GM21528 (cell line): Measurements from ENCODE around the gene C10orf67.

Source experiments
- ATAC-seq: cut with Tn5 transposase; IDR thresholded peaks from one replicate; pipeline ENCODE4 v1.9.1; 2021; ENCODE audit warnings: mild to moderate bottlenecking, moderate library complexity; ENCODE audit not compliant: unreplicated experiment, low FRiP score

C10orf67 gene

DNA sequence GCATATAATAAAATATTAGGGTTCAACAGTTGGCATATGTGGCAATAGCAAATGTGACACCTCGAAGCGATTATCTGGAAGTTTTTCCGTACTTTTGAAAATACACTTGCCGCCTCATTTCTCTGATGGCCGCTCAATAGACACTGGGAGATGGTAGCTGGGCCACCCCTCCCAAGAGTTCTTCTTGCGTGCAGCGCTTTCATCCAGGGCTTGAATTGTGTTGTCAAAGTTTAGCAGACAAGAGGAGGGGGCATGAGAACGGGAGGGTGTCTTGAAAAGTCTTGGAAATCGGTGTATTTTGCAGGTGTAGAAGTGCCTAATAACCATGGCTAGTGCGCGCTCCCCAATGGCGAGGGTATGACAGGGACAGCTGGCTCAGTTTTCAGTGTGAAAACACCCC, 144.0 kb downstream of the C10orf67 start:
- ATAC-seq = no peak

DNA sequence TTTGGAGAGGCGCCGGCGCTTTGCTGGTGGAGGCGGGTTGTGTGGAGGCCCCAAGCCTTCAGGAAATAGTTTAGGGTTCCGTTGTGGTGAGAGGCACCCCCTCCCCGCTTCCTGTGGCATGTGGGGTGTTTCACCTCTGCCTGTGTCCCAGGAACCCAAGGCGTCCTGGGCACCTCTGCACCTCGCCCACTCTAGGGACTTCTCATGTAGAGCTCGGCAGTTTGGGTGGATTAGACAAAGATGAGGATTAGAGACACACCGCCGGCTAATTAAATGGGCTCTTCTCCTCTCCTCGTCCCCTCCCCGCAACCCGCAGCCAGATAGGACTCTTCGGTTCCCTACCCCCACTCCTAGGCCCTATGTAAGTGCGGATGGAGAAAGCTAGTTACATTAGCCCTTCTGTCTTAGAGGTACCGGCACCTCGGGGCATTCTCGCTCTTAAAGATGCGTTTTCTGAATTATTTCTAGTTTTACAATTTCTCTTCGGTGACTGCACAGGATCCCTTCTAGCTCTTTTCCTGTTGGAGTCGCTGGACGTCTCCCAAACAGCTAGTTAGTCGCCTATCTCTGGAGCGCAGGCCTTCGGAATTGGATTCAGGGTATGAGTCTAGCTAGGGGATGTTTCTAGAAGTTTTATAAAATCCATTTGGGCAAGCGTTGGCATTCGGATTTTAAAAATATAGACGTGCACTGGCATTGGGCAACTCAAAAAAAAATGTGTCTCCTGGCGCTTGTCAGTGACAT, 144.7 kb downstream of the C10orf67 start:
- ATAC-seq = no peak

DNA sequence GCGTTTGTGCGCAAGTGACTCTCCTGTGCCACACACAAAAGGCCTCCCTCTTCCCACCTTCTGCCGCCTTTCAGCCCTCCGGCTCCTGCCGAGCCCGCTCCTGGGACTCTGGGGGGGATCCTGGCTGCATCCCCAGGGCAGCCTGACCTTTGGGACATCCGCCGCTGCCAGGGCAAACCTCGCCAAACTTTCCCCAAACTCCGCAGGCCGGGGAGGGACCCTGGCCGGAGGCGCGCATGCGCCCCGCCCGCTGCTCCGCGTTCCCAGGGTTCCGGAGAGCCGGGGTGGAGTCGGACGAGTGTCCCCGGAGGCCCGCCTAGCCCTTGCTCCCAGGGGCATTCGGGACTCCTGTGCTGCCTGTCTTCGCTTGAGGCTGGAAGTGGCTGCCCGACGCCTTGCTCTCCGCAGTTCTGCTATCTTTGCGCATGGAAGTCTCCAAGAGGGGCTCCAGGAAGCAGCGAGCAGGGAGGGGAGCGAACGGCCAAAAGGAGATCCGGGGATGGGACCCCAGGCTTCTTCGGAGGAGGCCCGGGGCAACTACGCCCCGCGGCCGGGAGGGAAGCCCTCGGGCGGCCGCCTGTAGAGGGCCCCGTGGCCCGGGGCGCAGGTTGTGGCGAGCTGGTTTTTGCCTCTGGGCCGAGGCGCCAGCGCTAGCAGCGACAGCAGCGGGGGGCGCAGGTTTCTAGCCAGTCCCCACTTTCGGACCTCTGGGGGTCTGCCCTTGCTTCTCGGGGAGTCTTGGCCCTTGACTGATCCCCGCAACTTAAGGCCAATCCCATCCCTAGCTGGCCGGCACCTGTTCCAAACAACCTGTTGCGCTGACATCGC, 145.4 kb downstream of the C10orf67 start:
- ATAC-seq = no peak

DNA sequence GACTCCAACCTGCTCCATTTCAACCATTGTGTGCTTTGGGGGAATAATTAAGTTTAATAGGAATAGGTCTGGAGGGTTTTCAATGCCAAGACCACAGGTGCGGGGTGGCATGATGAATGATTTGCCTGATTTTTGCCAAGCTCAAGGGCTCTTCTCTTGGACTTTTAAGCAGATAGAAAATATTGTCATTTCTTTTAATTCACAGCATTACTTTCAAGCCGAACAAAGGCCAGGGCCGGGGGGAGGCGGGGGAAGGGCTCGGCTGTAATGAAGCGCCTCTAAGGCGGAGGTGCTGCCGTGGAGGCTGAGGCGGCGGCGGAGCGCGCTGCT, 146.0 kb downstream of the C10orf67 start:
- no peak for ATAC-seq

DNA sequence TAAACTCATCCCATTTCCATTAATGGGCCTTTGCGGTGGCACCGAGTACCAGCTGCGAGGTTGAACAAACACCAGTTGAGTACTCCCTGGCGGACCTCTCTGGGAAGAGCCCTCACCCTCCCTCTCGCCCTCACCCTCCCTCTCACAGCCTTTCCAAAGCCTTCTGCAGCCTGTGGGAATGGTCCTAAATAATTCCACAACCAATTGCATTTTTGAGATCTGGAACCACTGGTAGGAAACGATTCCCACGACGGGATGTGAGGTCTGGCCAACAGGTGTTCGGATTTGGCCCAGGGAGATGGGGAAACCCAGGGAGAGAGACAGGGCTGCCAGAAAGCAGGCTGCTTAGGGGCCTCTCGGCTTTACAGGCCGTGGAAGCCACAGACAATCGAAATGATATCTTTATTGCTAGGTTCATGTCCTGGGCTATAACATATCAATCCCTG, 147.2 kb downstream of the C10orf67 start:
- no peak for ATAC-seq

DNA sequence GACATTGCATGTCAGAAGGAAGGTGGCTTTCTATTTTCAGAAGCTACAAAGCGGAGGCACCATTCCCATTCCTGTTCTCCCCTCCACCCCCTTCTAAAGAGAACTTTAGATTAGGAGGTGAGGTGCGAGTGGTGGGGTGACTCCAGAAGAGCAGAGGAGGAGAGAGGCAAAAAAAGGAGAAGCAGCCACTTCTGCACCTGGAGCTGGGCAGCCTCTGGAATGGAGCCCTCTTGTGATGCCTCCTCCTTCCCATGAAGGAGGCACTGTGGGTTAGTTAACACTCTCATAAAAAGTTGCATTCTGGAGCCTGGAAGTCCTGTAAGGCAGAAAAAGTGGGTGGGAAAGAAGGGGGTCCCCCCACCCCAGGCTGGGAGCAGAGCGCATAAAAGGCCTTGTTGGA, 147.7 kb downstream of the C10orf67 start:
- no peak for ATAC-seq

DNA sequence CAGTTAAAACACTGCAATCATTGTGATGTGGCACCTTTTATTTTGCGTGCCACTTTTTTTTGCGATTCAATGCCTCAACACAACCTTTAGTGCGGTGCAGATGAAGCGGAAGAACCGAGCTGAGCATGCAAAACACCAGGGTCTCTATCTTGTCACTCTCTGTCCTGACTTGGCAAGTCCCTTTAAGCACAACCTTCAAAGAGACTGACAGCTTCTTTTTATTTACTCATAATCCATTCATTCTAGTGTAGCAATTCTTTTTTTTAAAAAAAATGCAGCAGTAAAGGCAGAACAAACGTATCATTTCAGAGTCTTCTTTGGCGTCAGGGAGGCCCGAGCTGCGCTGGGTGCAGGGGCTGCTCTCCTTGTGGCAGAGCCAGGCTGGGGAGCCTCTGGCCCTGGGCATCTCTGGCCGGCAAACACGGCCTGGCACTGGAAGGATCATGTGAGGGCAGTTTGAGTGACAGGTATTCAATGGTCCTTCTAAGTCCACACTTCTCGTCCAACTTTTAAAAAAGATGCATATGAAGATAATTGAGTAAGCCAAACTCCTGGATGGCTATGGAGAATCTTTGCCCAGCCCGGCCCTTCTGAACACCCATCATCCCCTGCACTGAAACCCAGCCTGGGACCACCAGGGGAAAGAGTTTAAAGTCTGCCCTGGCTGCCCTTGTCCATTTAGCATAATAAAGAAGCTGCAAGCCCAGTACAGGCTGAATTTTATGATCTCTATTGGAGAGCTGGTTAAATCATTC, 148.6 kb downstream of the C10orf67 start:
- no peak for ATAC-seq

DNA sequence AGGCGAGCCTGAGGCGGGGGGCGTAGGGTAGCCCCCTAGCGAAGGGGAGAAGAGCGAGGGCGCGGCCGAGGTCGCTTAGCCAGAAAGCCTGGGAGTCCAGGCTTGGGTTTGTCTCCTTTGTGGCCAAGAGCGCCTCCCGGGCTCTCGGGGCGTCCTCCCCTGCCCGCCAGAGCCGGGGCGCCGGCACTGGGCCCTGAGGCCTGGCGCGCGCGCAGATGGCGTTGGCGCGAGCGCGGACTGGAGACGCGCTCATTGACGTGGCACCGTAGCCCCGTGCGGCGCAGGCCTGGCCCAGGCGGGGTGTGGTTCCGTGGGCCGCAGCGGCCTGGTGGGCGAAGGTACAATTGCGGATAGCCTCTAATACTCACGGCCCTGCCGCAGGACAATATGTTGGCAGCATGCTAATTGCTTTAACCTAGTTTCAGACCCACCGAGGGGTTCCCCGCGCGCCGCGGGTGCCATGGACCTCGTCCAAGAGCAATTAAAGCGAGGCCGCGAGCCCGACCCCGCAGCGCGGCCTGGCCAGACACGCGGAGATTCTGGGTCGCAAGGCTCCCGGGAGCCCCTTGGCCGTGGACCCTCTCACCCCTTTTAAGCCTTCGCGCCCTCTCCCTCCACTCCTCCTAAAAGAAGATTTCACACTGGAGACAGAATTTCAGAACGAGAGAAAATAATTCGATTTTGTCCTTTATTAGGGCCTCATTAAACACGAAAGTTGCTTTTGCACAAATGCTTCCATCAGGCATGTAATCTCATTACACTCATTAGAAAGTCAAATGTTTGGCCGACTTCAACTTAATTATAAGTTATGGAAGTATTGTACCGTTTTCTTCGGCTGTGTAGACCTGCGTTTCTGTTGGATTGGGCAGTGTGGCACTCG, 149.4 kb downstream of the C10orf67 start:
- ATAC-seq = no peak

DNA sequence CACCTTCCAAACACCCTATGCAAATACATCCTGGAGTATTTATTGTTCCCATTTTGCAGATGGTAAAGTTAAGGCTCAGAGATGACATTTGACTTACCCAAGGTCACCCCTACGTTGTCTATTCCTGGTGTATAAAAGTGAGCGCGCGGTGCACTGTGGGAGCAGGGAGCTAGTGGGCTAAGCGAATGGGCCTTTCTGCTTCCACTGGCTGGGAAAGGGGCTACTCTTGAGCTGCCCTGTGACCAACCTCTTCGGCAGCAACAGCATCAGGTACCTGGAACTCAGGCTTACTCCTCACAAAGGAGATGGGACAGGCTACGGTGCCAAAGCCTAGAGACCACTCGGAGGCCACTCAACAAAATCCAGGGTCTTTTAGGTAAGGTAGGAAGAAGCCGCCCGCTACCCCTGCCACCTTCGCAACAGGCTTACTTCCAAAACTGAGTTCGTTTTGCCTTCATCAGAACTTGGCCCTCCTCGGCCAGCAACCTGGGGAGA, 150.1 kb downstream of the C10orf67 start:
- ATAC-seq = no peak

DNA sequence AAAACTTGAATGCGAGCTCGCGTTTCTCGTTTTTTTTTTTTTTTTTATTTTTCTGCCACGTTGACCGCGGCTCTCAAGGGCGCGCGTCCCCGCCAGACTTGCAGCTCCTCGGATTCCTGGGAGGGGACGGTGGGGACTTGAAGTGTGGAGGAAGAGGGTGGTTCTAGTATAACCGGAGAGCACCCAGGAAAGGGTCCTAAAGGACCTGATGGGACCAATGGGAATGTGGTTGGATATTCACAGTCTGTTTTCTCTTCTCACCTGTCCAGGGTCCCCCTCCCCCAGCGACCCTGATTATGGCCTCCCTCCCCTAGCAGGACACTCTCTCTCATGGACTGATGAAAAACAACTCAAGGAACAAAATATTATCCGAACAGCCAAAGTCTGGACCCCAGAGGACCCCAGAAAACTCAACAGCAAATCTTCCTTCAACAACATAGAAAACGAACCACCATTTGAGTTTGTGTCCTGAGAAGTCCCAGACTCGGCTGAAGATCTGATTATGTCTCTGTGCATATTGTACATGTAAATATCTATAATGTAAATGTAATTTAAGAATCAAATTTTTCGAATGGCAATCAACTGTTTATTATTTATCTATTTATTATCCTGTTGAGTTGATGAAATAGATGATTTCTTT, 151.0 kb downstream of the C10orf67 start:
- no peak for ATAC-seq

DNA sequence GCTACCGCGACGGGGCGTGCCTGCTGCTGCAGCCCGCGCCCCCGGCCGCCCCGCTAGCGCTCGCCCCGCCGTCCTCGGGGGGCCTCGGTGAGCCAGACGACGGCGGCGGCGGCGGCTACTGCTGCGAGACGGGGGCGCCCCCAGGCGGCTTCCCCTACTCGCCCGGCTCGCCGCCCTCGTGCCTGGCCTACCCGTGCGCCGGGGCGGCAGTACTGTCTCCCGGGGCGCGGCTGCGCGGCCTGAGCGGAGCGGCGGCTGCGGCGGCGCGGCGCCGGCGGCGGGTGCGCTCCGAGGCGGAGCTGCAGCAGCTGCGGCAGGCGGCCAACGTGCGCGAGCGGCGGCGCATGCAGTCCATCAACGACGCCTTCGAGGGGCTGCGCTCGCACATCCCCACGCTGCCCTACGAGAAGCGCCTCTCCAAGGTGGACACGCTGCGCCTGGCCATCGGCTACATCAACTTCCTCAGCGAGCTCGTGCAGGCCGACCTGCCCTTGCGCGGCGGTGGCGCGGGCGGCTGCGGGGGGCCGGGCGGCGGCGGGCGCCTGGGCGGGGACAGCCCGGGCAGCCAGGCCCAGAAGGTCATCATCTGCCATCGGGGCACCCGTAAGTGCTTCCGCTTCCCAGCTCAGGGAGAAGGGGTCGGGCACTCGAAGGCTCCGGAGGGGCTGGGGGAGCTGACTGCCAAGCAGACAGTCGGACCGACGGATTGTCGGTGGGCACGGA, 151.7 kb downstream of the C10orf67 start:
- no peak for ATAC-seq

DNA sequence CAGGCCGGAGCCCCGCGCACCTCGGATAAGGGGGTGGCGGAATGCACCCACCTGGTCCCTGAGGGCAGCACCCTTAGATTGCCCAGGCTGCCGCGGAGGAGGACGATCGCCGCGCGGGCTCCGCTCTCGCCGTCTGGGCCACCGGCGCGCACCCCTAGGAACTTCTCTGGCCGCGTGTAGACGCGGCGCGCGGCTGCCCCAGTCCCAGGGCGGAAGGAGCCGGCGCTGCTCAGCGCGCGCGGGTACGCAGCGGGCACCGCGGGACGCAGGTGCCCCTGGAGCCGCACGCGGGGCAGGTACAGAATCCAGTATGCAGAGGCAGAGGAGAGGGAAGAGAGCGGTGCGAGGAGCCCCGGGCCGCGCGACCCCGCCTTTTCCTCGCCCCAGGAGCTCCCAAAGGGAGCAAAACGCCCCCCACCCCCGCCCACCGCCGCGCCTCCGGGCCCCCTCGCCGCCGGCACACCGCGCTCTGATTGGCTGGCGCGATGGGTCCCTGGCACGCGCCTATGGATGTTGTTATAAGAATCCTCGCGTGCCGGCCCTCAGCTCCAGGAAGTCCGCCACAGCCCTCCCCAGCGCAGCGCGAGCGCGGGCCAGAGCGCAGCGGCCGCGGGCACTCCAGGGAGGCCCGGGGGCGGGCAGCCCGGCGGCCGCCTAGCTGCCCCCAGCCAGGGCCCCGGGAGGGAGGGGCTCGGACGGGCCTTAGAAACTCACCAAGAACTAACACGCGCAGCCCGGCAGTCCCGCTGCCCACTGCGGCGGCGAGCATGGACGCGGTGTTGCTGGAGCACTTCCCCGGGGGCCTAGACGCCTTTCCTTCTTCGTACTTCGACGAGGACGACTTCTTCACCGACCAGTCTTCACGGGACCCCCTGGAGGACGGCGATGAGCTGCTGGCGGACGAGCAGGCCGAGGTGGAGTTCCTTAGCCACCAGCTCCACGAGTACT, 152.6 kb downstream of the C10orf67 start, which contains the start of gene PTF1A:
Gene PTF1A (plus strand): TSS at position 549 of the 948 bp plus-strand sequence. CDS start 219 bp downstream, at position 768.
- no peak for ATAC-seq

DNA sequence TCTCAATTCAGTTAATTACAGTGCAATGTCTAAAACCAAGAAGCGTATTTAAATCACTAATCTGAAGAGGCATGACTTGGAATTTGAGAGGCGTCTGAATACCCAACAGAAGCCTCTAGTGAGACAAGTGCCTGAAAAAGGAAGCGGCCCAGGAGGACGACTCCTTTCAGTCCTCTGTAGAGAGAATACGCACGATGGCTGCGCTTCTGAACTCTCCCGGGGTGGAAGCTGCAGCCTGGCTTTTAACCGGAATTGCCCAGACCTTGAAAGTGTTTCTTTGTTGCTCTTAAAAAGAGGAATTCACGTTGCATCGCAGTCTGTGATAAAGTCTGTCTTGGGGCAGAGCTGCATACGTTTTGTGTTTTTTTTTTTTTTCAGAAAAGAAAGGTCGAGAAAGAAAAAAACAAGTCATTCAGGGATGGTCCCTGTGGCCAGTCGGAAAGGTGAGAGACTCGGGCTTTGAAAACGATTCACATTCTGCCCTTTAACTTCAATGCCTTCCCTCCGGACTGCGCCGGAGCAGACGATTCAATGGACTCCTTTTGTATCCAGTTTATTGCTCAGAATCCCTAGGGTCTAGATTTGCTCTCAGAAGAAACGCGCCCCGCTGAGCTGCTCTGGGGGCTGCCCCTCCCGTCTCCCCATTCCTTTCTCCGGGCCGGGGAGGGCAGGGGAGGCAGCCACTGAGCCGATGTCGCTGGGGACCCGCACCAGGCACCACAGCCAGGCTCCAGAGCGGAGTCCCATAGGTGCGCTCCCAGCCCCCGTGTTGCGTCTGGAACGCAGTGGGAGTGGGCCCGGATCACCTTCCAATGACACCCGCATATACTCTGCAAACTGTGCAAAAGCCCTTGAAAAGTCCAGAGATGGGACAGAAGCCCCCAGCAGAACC, 153.5 kb downstream of the C10orf67 start:
- ATAC-seq = no peak

DNA sequence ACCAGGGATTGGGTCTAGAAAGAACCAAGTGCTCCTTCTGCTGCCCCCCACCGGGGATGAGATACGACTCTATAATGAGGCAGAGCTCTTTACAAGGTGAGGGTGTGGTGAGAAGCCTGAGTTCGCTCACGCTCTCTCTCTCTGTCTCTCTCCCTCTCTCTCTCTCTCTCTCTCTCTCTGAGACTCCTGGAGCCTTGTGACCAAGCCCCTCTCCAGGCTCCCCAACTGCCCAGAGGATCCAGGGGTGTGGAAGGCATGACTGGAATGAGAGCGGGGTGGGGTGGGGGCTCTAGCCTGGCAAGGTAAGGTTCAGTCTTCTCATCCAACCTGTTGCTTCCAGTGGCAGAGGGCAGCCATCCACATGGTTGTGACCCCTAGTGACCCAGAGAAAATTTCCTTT, 155.6 kb downstream of the C10orf67 start:
- ATAC-seq = no peak

DNA sequence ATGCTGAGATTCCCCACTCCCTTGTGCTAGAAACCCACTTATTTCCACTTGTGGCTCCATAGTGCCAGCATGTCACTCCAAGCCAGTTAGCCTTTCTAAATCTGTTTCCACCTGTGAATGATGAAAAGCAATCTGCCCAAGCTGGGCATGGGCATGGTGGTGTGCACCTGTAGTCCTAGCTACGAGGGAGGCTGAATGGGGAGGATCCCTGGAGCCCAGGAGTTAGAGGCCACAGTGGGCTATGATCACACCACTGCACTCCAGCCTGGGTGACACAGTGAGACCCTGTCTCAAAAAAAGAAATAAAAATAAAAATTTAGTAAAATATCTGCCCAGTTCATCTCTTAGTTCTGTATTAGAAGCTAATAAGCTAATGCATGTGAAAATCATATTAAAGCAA, 157.4 kb downstream of the C10orf67 start:
- ATAC-seq = no peak

DNA sequence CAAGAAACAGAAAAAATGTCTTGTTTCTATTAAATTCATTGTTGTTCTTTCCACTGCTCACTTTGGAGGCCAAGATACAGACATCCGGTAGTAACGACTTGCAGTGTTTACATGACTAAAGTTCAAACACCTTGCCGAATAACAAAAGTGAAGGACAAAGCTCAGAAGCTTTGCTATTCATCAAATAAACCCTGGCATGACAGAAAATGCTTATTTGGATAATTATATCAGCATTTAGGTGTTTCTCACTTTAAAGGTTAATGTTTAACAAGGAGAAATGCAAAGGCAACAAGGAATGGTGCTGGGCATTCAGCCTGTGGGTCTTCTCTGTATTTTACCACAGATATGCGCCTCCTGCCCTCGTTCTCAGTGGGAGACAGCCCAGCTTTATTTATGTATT, 157.9 kb downstream of the C10orf67 start:
- ATAC-seq = no peak

DNA sequence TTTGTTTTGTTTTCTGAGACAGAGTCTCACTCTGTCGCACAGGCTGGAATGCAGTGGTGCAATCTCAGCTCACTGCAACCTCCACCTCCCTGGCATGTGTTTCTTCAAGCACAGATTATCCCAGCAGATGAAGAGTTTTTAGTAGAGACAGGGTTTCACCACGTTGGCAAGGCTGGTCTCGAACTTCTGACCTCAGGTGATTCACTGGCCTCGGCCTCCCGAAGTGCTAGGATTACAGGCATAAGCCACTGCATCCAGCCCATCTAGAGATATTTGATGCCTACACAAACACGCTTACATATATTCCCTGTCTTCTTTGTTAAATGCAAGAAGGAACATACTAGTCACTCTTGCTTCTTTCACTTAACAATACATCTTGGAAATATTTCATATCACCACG, 158.4 kb downstream of the C10orf67 start:
- ATAC-seq = no peak
